GM12872 (cell line): ENCODE results near the gene AAK1.

Experiments
- CTCF ChIP-seq: IDR thresholded peaks from 3 replicates; pipeline ENCODE4 v1.5.1; 2011; ENCODE audit warnings: low read depth, mild to moderate bottlenecking, low read length, moderate library complexity; ENCODE audit not compliant: insufficient read depth

The AAK1 gene

DNA sequence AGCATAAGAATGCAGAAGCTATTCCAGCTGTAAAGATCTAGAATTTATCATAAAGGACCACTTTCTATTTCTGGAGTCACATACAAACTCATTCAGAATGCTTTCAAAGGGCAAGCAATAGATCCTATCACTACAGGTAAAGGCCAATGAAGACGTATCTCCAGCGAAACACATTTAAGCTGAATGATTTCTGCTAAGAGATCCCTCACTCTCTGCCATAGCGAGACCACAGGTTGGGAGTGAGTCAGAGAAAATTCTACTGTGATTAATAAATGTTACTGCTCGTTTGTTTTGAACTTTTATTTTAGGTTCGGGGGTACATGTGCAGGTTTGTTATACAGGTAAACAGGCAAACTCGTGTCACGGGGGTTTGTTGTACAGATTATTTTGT lies 133.8 kb downstream of the AAK1 start:
- no peak for TF ChIP-seq CTCF

GRCh38 chr2:69509011-69509749 lies 134.4 kb downstream of the AAK1 start:
- no peak for TF ChIP-seq CTCF

- no peak for TF ChIP-seq CTCF
Measured at GRCh38 chr2:69505710-69506109, 137.8 kb downstream of the AAK1 start.

- TF ChIP-seq CTCF = no peak
Measured at GRCh38 chr2:69501301-69501700, 142.2 kb downstream of the AAK1 start.

DNA sequence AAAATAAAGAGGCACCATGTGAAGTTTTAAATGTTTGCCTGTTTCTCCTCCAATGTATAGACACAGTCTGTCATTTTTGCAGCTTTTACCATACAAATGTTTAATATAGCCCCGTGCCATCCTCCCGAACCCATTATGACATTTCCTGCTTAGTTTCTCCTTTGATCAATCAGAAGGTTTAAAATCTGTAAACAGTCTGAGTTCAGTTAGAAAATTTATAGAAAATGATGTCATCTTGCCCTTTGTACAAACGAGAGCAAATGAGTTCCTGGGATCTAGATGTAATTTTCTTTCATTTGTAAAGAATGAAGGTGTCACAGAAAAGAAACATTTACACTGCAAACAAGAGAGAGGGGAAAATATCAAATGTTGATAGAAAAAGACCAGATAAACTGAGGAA lies 143.6 kb downstream of the AAK1 start:
- no peak for TF ChIP-seq CTCF

GRCh38 chr2:69499242-69499641 lies 144.3 kb downstream of the AAK1 start:
- no peak for TF ChIP-seq CTCF

- TF ChIP-seq CTCF = no peak
Measured at GRCh38 chr2:69495861-69496260, 147.7 kb downstream of the AAK1 start.
